ENCODE measurements around the gene PFDN6. TPM values are rescaled to one million over a fixed set of nuclear protein-coding genes. Genes with fewer than 3 reads are reported as not detected.

PFDN6 gene
- total RNA-seq, 1 experiment from 2014 or later, result 85.8 TPM

GRCh38 chr6:33335916-33336315 lies 46.5 kb downstream of the PFDN6 start:
- Histone ChIP-seq H4K20me1 (ENCODE audit: control insufficient read depth, insufficient read depth, insufficient read length) (no peaks in the 10 kb centered on the region), H3K27ac (ENCODE audit: insufficient read length, low read depth, low read length) (no peak overlapping the region), H3K79me1 (ENCODE audit: insufficient read depth, low read depth, low read length, poor library complexity, severe bottlenecking) (no peaks in the 10 kb centered on the region), H2BK120ac (ENCODE audit: low read depth, low read length, poor library complexity, severe bottlenecking) (no peak overlapping the region), H3T11ph (ENCODE audit: low read length) (no peak overlapping the region), H3K14ac (ENCODE audit: insufficient read depth, low read length) (no peak overlapping the region), H3K9ac (ENCODE audit: extremely low read depth, insufficient read length, low read length) (no peak overlapping the region), H3K4me2 (ENCODE audit: insufficient read depth, insufficient read length, low read length) (no peak overlapping the region), H2BK5ac (ENCODE audit: insufficient read length, low read length) (no peak overlapping the region), H2BK20ac (ENCODE audit: low read depth, low read length, poor library complexity, severe bottlenecking) (no peak overlapping the region), H2AK5ac (ENCODE audit: insufficient read length, low read length) (no peak overlapping the region), H3K4me1 (ENCODE audit: insufficient read depth, low read length) (no peaks in the 10 kb centered on the region), H2BK15ac (ENCODE audit: low read depth, low read length) (no peak overlapping the region), H4K91ac (ENCODE audit: insufficient read length, low read depth, low read length) (no peak overlapping the region), H3K27me3 (ENCODE audit: insufficient read depth, low read length) (no peaks in the 10 kb centered on the region), H3K4ac (ENCODE audit: low read depth, low read length) (no peak overlapping the region), H2AFZ (ENCODE audit: low read length) (no peak overlapping the region), H3K23me2 (ENCODE audit: insufficient read length, low read depth, low read length, poor library complexity, severe bottlenecking) (no peaks in the 10 kb centered on the region), H3K56ac (ENCODE audit: insufficient read length, low read depth, low read length) (no peak overlapping the region), H4K8ac (replicated peaks; ENCODE audit: insufficient read length, low read depth, low read length) (no peak overlapping the region), H3K18ac (ENCODE audit: insufficient read length, low read depth, low read length) (no peak overlapping the region), H3K79me2 (ENCODE audit: insufficient read depth, low read length) (no peaks in the 10 kb centered on the region), H2BK12ac (ENCODE audit: insufficient read length, low read depth, low read length) (no peak overlapping the region), H3K9me3 (ENCODE audit: control insufficient read depth, low read depth, low read length) (no peaks in the 10 kb centered on the region), H4K5ac (ENCODE audit: insufficient read length, low read depth, low read length) (no peak overlapping the region), H3K23ac (ENCODE audit: insufficient read length, low read depth, low read length) (no peak overlapping the region)
- WGBS (ENCODE audit: extremely low coverage, insufficient read length, low lambda C conversion rate), result no CpG with 5 or more reads among the region's 4 CpGs
- Mint-ChIP-seq H3K36me3 (ENCODE audit: insufficient read depth in 1 of 3, low read depth in 3 of 3) (no peaks in the 10 kb centered on the region), H3K9me3 (no peaks in the 10 kb centered on the region), H3K27ac (no peak overlapping the region), H3K27me3 (ENCODE audit: low read depth) (peaks cover 2% of the 10 kb centered on the region; the same call in 1 of the 2 replicates), H3K4me3 (no peak overlapping the region), H3K4me1 (no peaks in the 10 kb centered on the region)
- DNase-seq, result no peak
- no peak for TF ChIP-seq CTCF (conservative IDR thresholded peaks at IDR 0.05)

Data from H9 (cell line).